Middle frontal gyrus (tissue), 1 donor: ENCODE data around the gene RUNDC3A.

Source experiments
- DNase-seq: peaks from one replicate; pipeline ENCODE4 v3.0.0-alpha.2; 2015; ENCODE audit warnings: low spot score; ENCODE audit errors: extremely low spot score

The RUNDC3A gene

GRCh38 chr17:44283344-44284023, 24.9 kb upstream of the RUNDC3A start:
- no peak for DNase-seq

- DNase-seq: no peak
Measured at GRCh38 chr17:44284024-44284400, 24.4 kb upstream of the RUNDC3A start.

GRCh38 chr17:44287651-44288050, 20.8 kb upstream of the RUNDC3A start:
- no peak for DNase-seq

- no peak for DNase-seq
Measured at GRCh38 chr17:44293509-44294226, 14.7 kb upstream of the RUNDC3A start.

GRCh38 chr17:44297975-44298374, 10.4 kb upstream of the RUNDC3A start:
- no peak for DNase-seq

- DNase-seq: no peak
Measured at GRCh38 chr17:44304651-44305050, 3.8 kb upstream of the RUNDC3A start.

GRCh38 chr17:44307387-44308186, 814 bp upstream of the RUNDC3A start:
- DNase-seq: peak; percentile 53

- DNase-seq: no peak
Measured at GRCh38 chr17:44308865-44309264, 464 bp downstream of the RUNDC3A start.

- DNase-seq: no peak
Measured at GRCh38 chr17:44309472-44309871, 1.1 kb downstream of the RUNDC3A start.

- no peak for DNase-seq
Measured at GRCh38 chr17:44310188-44310587, 1.8 kb downstream of the RUNDC3A start.

- DNase-seq: no peak
Measured at GRCh38 chr17:44310609-44311376, 2.4 kb downstream of the RUNDC3A start.

- no peak for DNase-seq
Measured at GRCh38 chr17:44311562-44312181, 3.3 kb downstream of the RUNDC3A start.

- no peak for DNase-seq
Measured at GRCh38 chr17:44312396-44313104, 4.1 kb downstream of the RUNDC3A start.

GRCh38 chr17:44314031-44314430, 5.6 kb downstream of the RUNDC3A start:
- no peak for DNase-seq

- no peak for DNase-seq
Measured at GRCh38 chr17:44314524-44314868, 6.1 kb downstream of the RUNDC3A start.

GRCh38 chr17:44314869-44315661, 6.7 kb downstream of the RUNDC3A start:
- no peak for DNase-seq

- DNase-seq: no peak
Measured at GRCh38 chr17:44315760-44316731, 7.6 kb downstream of the RUNDC3A start.

GRCh38 chr17:44317545-44317944, 9.1 kb downstream of the RUNDC3A start:
- no peak for DNase-seq
